Umbilical cord (tissue), 2 donors: Measurements from ENCODE around the gene UAP1L1. TPM values are rescaled to one million over a fixed set of nuclear protein-coding genes. Genes with fewer than 3 reads are reported as not detected.

Experiments used
- DNase-seq: peaks from one replicate; pipeline ENCODE4 v3.0.0-alpha.2; 2015; ENCODE audit warnings: low spot score
- total RNA-seq: library from RNA; depleted of rRNA; stranded (reverse); fragments of >200 nt; gene quantifications from one replicate; pipeline ENCODE4 v1.2.3, GENCODE V29; 2014; ENCODE audit warnings: low replicate concordance; ENCODE audit not compliant: insufficient read depth

UAP1L1 gene
- total RNA-seq, 1 donor from 2014 or later = 8.2 TPM

GRCh38 chr9:137096785-137097546 lies 19.6 kb downstream of the UAP1L1 start:
- no peak for DNase-seq

- no peak for DNase-seq
Measured at GRCh38 chr9:137097761-137098462, 20.6 kb downstream of the UAP1L1 start.

GRCh38 chr9:137099231-137099630 lies 21.9 kb downstream of the UAP1L1 start:
- no peak for DNase-seq

- no peak for DNase-seq
Measured at GRCh38 chr9:137103206-137103999, 26.1 kb downstream of the UAP1L1 start.

GRCh38 chr9:137105814-137106661 lies 28.7 kb downstream of the UAP1L1 start:
- no peak for DNase-seq

- DNase-seq = no peak
Measured at GRCh38 chr9:137106662-137107250, 29.4 kb downstream of the UAP1L1 start.

- DNase-seq = no peak
Measured at GRCh38 chr9:137107312-137107921, 30.1 kb downstream of the UAP1L1 start.

GRCh38 chr9:137107982-137108381 lies 30.7 kb downstream of the UAP1L1 start:
- DNase-seq = no peak

- DNase-seq = no peak
Measured at GRCh38 chr9:137108608-137109249, 31.4 kb downstream of the UAP1L1 start.

GRCh38 chr9:137109250-137110146 lies 32.2 kb downstream of the UAP1L1 start:
- no peak for DNase-seq

GRCh38 chr9:137110147-137110910 lies 33.0 kb downstream of the UAP1L1 start:
- DNase-seq = no peak

GRCh38 chr9:137110911-137111787 lies 33.8 kb downstream of the UAP1L1 start:
- no peak for DNase-seq

GRCh38 chr9:137111788-137112563 lies 34.7 kb downstream of the UAP1L1 start:
- DNase-seq = no peak

- no peak for DNase-seq
Measured at GRCh38 chr9:137112564-137113384, 35.5 kb downstream of the UAP1L1 start.

- DNase-seq = no peak
Measured at GRCh38 chr9:137113385-137114159, 36.3 kb downstream of the UAP1L1 start.
